K562 (cell line): Measurements from ENCODE around the gene DUS1L. TPM values are rescaled to one million over a fixed set of nuclear protein-coding genes. Genes with fewer than 3 reads are reported as not detected.

Experiments used
- CHD1 ChIP-seq: fragments of 200-600 bp; sonication (generic); IDR thresholded peaks from one replicate; pipeline ENCODE4 v1.6.1; 2012; ENCODE audit warnings: mild to moderate bottlenecking, moderate library complexity, low read length, inconsistent platforms
- DACH1 ChIP-seq: fragments of 450-650 bp; IDR thresholded peaks from 2 replicates; pipeline ENCODE4 v1.6.1; 2018; ENCODE audit not compliant: partially characterized antibody
- ELF1 ChIP-seq: fragments of 200-800 bp; sonication (Bioruptor generic); IDR thresholded peaks from 2 replicates; pipeline ENCODE4 v1.6.1; 2016; ENCODE audit warnings: missing genetic modification characterization, missing compliant biosample characterization
- ETV5 ChIP-seq: sonication (generic); formaldehyde crosslinking; IDR thresholded peaks from 2 replicates; pipeline ENCODE4 v1.4.0; 2020; ENCODE audit warnings: low read depth, mild to moderate bottlenecking, missing genetic modification reagents
- FOXM1 ChIP-seq, 2 experiments: fragments of 450-650 bp in 1 of 2; sonication (generic) in 1 of 2; formaldehyde crosslinking in 1 of 2; IDR thresholded peaks; 2 replicates each; pipeline versions ENCODE4 v1.6.1 to v1.9.0; 2017 to 2022; ENCODE audit warnings: low read depth in 2 of 2, mild to moderate bottlenecking in 2 of 2, missing genetic modification reagents in 1 of 2, moderate library complexity in 1 of 2
- IFI16 ChIP-seq: fragments of 250-450 bp; sonication (Bioruptor Pico); IDR thresholded peaks from 2 replicates; pipeline ENCODE4 v2.1.2; 2022; ENCODE audit warnings: mild to moderate bottlenecking, inconsistent platforms
- ILF3 ChIP-seq: fragments of 450-650 bp; IDR thresholded peaks from 2 replicates; pipeline ENCODE4 v1.6.1; 2018; ENCODE audit warnings: antibody characterized with exemption, mild to moderate bottlenecking, moderate library complexity, borderline replicate concordance
- KDM5B ChIP-seq: fragments of 200-600 bp; sonication (generic); IDR thresholded peaks from 2 replicates; pipeline ENCODE4 v1.6.1; 2012; ENCODE audit warnings: low read depth, mild to moderate bottlenecking, moderate library complexity, low read length, control low read depth, inconsistent platforms; ENCODE audit not compliant: insufficient replicate concordance
- MCM5 ChIP-seq: fragments of 450-650 bp; IDR thresholded peaks from 2 replicates; pipeline ENCODE4 v1.6.1; 2016; ENCODE audit warnings: low read depth
- MTA1 ChIP-seq: fragments of 450-650 bp; IDR thresholded peaks from 2 replicates; pipeline ENCODE4 v1.6.1; 2017; ENCODE audit warnings: borderline replicate concordance
- PRMT5 ChIP-seq: sonication (generic); formaldehyde crosslinking; IDR thresholded peaks from 2 replicates; pipeline ENCODE4 v1.5.0; 2020; ENCODE audit warnings: missing genetic modification reagents
- SRSF1 ChIP-seq: fragments of 200-400 bp; formaldehyde crosslinking; IDR thresholded peaks from 2 replicates; pipeline ENCODE4 v1.6.1; 2017; ENCODE audit warnings: mild to moderate bottlenecking, low read depth, low read length, moderate library complexity
- TBP ChIP-seq: optimal IDR thresholded peaks from 2 replicates; pipeline ENCODE3; 2011; ENCODE audit warnings: low read depth, low read length, improper control_type of control experiment
- polyA plus RNA-seq, 8 experiments: library from polyadenylated mRNA; depleted of rRNA in 4 of 8; stranded (reverse) in 5 of 8; unstranded in 3 of 8; fragments of >200 nt; fragmentation: Nextera tagmentation in 2 of 8; fragmentation: Illumina TruSeq in 1 of 8; extraction: Ambion mirVana in 2 of 8; extraction: Trizol in 1 of 8; gene quantifications; 2 replicates each; pipeline versions ENCODE4 v1.2.1 to v1.2.3, GENCODE V29; 2011 to 2014; ENCODE audit warnings: inconsistent platforms in 1 of 8, missing spikeins in 1 of 8
- total RNA-seq, 7 experiments: library from RNA; depleted of rRNA in 6 of 7; stranded (reverse); fragments of >200 nt in 6 of 7; fragmentation: Illumina TruSeq in 2 of 7; extraction: Trizol in 2 of 7; gene quantifications; 2 replicates each; pipeline versions ENCODE4 v1.2.1 to v1.2.3, GENCODE V29; 2011 to 2021; ENCODE audit warnings: low replicate concordance in 1 of 7
- TF ChIP-seq, protein P1 (sequence below): sonication (generic); formaldehyde crosslinking; IDR thresholded peaks from 2 replicates; pipeline ENCODE4 v1.8.0; 2022; ENCODE audit warnings: missing genetic modification reagents, mild to moderate bottlenecking, borderline replicate concordance
- TF ChIP-seq, protein P2 (sequence below): fragments of 250-450 bp; sonication (Bioruptor Pico); IDR thresholded peaks from 2 replicates; pipeline ENCODE4 v1.4.0; 2020
- TF ChIP-seq, protein P3 (sequence below): fragments of 250-450 bp; sonication (Bioruptor Pico); IDR thresholded peaks from 2 replicates; pipeline ENCODE4 v1.8.0; 2021; ENCODE audit warnings: borderline replicate concordance, mild to moderate bottlenecking, moderate library complexity; ENCODE audit not compliant: poor library complexity, severe bottlenecking
- TF ChIP-seq, protein P4 (sequence below): fragments of 450-650 bp; IDR thresholded peaks from 2 replicates; pipeline ENCODE4 v1.6.1; 2016
- TF ChIP-seq, protein P5 (sequence below), 2 experiments: fragments of 250-450 bp in 1 of 2; fragments of 450-650 bp in 1 of 2; sonication (Bioruptor Pico) in 1 of 2; IDR thresholded peaks; 2 replicates each; pipeline versions ENCODE4 v1.6.1 to v1.8.0; 2016 to 2021; ENCODE audit warnings: mild to moderate bottlenecking in 2 of 2, moderate library complexity in 2 of 2, missing compliant biosample characterization in 1 of 2, missing genetic modification characterization in 1 of 2
- TF ChIP-seq, protein P6 (sequence below): IDR thresholded peaks from 3 replicates; pipeline ENCODE4 v1.6.1; 2011; ENCODE audit warnings: borderline replicate concordance, mild to moderate bottlenecking; ENCODE audit not compliant: insufficient read length, insufficient read depth

Gene DUS1L
- total and polyA plus RNA-seq, 9 of the 15 experiments (the other 6 are each of a cell fraction or from before 2014, with no cell fraction given): 7.8 to 210 (median 83.9) TPM

DNA sequence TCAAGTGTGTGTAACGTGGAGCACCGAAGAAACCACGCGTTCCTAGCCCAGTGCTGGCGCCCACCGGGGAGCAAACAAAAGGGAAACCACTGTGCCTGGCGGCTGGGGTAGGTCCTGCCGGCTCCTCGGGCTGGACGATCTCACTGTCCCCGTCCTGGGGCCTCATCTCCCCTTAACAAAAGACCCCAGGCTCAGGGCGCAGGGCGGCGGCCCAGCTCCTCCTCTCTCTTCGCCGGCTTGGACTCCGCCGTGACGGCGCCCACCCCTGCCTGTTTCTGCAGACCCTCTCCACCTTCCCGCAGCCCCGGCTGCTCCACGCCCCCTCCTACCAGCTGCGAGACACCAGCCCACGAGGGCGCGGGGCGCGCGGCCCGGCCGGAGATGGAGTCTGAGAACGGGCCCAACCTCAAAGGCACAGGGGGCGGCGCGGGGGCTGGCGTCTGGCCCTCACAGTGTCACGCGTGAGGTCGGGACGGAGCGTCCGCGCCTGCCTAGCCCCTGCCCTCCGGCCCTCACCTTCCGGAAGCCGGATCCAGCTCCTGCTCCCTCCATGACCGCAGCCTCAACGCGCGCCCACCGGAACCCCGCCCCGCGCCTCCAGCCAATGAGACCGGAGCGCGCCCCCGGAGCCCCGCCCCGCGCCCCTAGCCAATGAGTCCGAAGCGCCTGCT, 43.2 kb downstream of the DUS1L start, which contains the start of gene CENPX (continued):
- TF ChIP-seq, protein P1, sequence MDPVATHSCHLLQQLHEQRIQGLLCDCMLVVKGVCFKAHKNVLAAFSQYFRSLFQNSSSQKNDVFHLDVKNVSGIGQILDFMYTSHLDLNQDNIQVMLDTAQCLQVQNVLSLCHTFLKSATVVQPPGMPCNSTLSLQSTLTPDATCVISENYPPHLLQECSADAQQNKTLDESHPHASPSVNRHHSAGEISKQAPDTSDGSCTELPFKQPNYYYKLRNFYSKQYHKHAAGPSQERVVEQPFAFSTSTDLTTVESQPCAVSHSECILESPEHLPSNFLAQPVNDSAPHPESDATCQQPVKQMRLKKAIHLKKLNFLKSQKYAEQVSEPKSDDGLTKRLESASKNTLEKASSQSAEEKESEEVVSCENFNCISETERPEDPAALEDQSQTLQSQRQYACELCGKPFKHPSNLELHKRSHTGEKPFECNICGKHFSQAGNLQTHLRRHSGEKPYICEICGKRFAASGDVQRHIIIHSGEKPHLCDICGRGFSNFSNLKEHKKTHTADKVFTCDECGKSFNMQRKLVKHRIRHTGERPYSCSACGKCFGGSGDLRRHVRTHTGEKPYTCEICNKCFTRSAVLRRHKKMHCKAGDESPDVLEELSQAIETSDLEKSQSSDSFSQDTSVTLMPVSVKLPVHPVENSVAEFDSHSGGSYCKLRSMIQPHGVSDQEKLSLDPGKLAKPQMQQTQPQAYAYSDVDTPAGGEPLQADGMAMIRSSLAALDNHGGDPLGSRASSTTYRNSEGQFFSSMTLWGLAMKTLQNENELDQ (CRISPR knock-in tag): 0 out of 2 replicates have a peak, but pooled peaks have one; percentile 31
- TF ChIP-seq ELF1 (tag) (peak; percentile 1; the same call in 1 of the 2 replicates), MTA1 (no peak), PRMT5 (CRISPR knock-in tag) (0 out of 2 replicates have a peak, but pooled peaks have one; percentile 20), IFI16 (CRISPR knock-in tag) (no peak), MCM5 (no peak), FOXM1 (IDR thresholded peaks at IDR 0.05; ENCODE audit: low read depth) (no peak), FOXM1 (CRISPR knock-in tag; IDR thresholded peaks at IDR 0.05; ENCODE audit: low read depth) (peak; percentile 61; the same call in 1 of the 2 replicates), DACH1 (peak; percentile 42), TBP (peak; percentile 24), KDM5B (peak; percentile 51), SRSF1 (0 out of 2 replicates have a peak, but pooled peaks have one; percentile 76), ETV5 (CRISPR knock-in tag) (peak; percentile 76; the same call in 1 of the 2 replicates), ILF3 (no peak), CHD1 (no peak)
- TF ChIP-seq, protein P2, sequence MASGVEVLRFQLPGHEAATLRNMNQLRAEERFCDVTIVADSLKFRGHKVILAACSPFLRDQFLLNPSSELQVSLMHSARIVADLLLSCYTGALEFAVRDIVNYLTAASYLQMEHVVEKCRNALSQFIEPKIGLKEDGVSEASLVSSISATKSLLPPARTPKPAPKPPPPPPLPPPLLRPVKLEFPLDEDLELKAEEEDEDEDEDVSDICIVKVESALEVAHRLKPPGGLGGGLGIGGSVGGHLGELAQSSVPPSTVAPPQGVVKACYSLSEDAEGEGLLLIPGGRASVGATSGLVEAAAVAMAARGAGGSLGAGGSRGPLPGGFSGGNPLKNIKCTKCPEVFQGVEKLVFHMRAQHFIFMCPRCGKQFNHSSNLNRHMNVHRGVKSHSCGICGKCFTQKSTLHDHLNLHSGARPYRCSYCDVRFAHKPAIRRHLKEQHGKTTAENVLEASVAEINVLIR (CRISPR knock-in tag): no peak
- TF ChIP-seq, protein P3, sequence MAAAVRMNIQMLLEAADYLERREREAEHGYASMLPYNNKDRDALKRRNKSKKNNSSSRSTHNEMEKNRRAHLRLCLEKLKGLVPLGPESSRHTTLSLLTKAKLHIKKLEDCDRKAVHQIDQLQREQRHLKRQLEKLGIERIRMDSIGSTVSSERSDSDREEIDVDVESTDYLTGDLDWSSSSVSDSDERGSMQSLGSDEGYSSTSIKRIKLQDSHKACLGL (CRISPR knock-in tag): peak; percentile 10
- TF ChIP-seq, protein P4, sequence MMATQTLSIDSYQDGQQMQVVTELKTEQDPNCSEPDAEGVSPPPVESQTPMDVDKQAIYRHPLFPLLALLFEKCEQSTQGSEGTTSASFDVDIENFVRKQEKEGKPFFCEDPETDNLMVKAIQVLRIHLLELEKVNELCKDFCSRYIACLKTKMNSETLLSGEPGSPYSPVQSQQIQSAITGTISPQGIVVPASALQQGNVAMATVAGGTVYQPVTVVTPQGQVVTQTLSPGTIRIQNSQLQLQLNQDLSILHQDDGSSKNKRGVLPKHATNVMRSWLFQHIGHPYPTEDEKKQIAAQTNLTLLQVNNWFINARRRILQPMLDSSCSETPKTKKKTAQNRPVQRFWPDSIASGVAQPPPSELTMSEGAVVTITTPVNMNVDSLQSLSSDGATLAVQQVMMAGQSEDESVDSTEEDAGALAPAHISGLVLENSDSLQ: no peak
- TF ChIP-seq, protein P5, sequence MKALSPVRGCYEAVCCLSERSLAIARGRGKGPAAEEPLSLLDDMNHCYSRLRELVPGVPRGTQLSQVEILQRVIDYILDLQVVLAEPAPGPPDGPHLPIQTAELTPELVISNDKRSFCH (CRISPR knock-in tag; IDR thresholded peaks at IDR 0.05): no peak
- TF ChIP-seq, protein P5 (tag; IDR thresholded peaks at IDR 0.05): no peak
- TF ChIP-seq, protein P6, sequence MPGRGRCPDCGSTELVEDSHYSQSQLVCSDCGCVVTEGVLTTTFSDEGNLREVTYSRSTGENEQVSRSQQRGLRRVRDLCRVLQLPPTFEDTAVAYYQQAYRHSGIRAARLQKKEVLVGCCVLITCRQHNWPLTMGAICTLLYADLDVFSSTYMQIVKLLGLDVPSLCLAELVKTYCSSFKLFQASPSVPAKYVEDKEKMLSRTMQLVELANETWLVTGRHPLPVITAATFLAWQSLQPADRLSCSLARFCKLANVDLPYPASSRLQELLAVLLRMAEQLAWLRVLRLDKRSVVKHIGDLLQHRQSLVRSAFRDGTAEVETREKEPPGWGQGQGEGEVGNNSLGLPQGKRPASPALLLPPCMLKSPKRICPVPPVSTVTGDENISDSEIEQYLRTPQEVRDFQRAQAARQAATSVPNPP: no peak
